Erythroblast (primary cell): Measurements from ENCODE around the gene CDK5RAP1.

ENCODE experiments used
- GATA1 ChIP-seq: IDR thresholded peaks from 2 replicates; pipeline ENCODE4 v1.6.1; 2011; ENCODE audit warnings: low read depth, mild to moderate bottlenecking, control low read depth, low read length, moderate library complexity
- POLR2A ChIP-seq: IDR thresholded peaks from 2 replicates; pipeline ENCODE4 v1.6.1; 2011; ENCODE audit warnings: mild to moderate bottlenecking, low read length

- TF ChIP-seq POLR2A (no peak), GATA1 (no peak)
Measured at GRCh38 chr20:33336375-33336774, 64.9 kb downstream of the CDK5RAP1 start.
